ENCODE data around the gene PSENEN.
"Not testable (repeated sequence)": the region's sequence is repeated elsewhere in the genome, so short reads cannot be mapped to it uniquely, and the experiment has no call there.

The PSENEN gene

DNA sequence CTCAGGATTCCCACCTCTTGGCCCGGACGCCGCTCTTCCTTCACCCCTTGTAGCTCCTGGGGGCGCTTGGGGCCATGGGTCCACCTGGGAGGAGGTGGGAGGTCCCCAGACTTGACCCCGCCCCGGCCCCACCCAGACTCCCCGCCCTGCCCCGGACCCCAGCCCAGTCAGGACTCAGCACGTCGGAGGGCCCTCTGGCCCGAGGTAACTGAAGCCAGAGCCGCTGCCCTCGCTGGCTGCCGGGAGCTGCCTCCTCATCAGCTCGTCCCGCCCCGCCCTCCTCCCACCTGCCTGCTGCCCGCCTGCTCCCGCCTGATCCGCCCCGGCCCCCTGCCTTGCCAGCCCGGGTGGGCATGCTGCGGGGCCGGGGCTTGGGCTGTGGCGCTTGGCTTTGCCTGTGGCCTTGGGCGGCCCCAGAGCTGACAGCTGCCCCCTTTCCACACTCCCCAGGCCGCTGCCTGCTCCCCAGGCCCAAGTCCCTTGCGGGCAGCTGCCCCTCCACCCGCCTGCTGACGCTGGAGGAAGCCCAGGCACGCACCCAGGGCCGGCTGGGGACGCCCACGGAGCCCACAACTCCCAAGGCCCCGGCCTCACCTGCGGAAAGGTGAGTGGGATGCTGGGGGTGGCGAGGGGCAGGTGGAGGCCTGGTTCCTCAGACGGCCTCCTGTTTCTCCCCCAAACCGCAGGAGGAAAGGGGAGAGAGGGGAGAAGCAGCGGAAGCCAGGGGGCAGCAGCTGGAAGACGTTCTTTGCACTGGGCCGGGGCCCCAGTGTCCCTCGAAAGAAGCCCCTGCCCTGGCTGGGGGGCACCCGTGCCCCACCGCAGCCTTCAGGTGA is 39.3 kb downstream of the PSENEN start:
- DNase-seq (ENCODE audit: low read depth, low spot score): no peak
- no peak overlapping the region for H3K27ac ChIP-seq

DNA sequence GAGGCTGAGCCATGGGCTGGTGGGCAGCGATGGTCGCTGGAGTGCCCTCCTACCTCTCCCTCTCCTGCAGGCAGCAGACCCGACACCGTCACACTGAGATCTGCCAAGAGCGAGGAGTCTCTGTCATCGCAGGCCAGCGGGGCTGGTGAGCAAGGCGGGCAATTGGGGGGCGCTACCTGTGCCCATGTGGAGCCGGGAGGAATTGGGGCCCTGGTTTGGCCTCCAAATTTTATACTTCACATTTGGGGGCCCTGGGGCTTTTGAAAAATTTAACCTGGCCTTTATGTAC is 39.8 kb downstream of the PSENEN start:
- no peak for DNase-seq (ENCODE audit: low read depth, low spot score)
- no peak overlapping the region for H3K27ac ChIP-seq

DNA sequence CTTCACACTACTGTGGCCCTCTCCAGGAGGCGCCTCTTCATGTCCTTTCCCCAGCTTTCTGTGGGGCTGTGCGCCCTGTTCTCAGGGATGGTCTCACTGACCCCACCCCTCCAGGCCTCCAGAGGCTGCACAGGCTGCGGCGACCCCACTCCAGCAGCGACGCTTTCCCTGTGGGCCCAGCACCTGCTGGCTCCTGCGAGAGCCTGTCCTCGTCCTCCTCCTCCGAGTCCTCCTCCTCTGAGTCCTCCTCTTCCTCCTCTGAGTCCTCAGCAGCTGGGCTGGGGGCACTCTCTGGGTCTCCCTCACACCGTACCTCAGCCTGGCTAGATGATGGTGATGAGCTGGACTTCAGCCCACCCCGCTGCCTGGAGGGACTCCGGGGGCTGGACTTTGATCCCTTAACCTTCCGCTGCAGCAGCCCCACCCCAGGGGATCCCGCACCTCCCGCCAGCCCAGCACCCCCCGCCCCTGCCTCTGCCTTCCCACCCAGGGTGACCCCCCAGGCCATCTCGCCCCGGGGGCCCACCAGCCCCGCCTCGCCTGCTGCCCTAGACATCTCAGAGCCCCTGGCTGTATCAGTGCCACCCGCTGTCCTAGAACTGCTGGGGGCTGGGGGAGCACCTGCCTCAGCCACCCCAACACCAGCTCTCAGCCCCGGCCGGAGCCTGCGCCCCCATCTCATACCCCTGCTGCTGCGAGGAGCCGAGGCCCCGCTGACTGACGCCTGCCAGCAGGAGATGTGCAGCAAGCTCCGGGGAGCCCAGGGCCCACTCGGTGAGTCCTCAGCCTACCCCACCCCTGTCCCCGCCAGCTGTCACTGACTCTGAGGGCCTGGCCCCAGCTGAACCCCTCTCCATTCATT is 41.1 kb downstream of the PSENEN start:
- H3K27ac ChIP-seq: no peak overlapping the region
- no peak for DNase-seq (ENCODE audit: low read depth, low spot score)

DNA sequence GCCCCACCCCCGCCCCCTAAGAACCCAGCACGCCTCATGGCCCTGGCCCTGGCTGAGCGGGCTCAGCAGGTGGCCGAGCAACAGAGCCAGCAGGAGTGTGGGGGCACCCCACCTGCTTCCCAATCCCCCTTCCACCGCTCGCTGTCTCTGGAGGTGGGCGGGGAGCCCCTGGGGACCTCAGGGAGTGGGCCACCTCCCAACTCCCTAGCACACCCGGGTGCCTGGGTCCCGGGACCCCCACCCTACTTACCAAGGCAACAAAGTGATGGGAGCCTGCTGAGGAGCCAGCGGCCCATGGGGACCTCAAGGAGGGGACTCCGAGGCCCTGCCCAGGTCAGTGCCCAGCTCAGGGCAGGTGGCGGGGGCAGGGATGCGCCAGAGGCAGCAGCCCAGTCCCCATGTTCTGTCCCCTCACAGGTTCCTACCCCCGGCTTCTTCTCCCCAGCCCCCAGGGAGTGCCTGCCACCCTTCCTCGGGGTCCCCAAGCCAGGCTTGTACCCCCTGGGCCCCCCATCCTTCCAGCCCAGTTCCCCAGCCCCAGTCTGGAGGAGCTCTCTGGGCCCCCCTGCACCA is 41.9 kb downstream of the PSENEN start:
- DNase-seq (ENCODE audit: low read depth, low spot score): no peak
- H3K27ac ChIP-seq: no peak overlapping the region

DNA sequence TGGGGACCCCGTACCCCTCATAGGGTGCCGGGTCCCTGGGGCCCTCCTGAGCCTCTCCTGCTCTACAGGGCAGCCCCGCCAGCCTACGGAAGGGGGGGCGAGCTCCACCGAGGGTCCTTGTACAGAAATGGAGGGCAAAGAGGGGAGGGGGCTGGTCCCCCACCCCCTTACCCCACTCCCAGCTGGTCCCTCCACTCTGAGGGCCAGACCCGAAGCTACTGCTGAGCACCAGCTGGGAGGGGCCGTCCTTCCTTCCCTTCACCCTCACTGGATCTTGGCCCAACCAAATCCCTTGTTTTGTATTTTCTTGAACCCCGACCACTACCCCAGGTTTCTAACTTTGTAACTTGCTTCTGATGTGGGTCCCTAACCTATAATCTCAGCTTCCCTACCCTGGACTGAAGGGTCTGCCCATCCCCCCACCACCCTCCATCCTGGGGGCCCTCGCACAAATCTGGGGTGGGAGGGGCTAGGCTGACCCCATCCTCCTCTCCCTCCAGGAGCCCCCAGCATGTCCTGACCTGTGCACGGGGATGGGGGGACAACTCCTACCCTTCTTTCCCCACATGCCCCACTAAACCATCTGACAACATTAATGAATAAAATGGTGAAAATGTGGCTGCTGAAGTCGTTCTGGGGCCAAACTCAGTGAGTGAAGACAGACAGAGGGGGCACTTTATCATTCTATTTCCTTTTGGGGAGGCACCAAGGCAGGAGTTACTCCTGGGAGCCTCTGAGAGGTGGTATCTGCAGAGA is 42.9 kb downstream of the PSENEN start:
- no peak overlapping the region for H3K27ac ChIP-seq
- no peak for DNase-seq (ENCODE audit: low read depth, low spot score)

DNA sequence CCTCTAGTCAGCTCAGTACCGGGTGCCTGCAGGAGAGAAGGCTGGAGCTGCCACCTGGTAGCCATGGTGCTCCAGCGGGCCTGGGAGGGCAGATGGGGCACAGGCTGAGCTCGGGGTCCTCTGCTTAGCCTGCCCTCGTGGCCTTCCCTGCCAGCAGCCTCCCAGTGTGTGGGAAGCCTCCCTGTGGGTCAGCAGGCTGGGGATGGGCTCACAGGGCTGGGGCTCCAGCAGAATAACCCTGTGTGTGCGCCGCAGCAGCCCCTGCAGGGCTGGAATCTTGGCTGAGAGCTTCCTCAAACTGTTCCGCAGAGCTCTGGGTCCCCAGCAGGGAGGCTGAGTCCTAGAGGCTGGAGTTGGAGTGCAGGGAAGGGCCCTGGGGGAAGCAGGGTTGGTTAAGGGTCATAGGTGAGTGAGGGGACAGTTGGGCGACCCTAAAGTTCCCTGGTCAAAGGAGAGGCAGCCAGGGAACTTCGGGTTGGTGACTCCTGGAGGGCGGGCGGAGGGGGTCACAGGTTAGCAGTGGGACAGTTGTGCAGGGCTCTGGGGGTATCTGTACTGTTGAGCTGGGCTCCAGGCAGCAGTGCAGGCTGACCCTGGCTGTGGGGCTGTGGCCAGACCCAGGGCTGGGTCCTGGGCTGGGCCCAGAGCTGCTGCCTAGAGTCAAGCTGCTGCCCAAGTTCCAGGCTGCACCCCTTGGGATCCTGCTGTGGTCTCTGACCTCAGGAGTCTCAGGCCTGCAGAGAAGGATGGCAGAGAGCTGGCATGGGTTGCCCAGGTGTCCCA is 43.9 kb downstream of the PSENEN start:
- no peak for DNase-seq (ENCODE audit: low read depth, low spot score)
- H3K27ac ChIP-seq: no peak overlapping the region

DNA sequence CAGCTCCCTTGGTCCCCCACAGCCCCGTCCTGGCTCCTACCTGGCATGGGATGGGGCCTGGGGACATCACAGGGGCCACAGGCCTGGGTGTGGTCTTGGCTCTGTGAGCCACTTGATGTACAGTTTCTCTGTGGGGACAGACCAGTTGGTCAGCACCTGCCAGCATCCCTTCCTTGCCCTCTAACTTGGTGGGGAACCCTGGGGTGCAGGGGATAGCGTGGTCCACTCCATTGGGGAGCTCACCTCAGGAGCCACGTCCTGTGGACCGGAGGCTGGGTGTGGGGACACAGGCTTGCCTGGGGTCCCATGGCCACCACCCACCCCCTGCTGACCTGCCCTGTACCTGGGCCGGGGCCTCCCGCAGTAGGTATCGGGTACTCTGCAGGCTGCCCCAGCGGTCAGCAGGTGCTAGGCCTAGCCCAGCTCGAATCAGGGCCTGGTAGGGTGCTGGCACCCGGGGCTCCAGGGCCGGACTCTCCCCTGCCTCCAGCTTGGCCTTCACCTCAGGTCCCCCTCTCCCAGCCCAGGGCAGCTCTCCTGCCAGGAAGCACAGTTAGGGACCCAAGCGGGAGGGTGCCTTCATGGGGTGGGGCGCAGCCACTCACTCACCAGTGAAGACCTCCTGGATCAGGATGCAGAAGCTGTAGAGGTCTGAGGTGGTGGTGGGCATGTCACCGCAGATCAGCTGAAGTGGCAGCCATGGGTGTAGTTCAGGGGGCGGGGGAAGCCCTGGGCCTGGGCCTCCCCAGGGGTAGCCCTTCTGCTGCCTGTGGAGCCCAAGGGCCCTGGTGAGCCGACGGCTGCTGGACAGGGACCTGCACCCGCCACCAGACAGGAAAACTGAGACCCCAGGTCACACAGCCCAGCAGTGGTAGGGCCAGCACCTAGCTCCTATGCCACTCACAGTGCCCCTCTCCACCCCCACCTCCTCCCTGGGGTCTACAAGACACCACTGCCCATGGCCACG is 44.8 kb downstream of the PSENEN start:
- H3K27ac ChIP-seq: no peak overlapping the region
- no peak for DNase-seq (ENCODE audit: low read depth, low spot score)

DNA sequence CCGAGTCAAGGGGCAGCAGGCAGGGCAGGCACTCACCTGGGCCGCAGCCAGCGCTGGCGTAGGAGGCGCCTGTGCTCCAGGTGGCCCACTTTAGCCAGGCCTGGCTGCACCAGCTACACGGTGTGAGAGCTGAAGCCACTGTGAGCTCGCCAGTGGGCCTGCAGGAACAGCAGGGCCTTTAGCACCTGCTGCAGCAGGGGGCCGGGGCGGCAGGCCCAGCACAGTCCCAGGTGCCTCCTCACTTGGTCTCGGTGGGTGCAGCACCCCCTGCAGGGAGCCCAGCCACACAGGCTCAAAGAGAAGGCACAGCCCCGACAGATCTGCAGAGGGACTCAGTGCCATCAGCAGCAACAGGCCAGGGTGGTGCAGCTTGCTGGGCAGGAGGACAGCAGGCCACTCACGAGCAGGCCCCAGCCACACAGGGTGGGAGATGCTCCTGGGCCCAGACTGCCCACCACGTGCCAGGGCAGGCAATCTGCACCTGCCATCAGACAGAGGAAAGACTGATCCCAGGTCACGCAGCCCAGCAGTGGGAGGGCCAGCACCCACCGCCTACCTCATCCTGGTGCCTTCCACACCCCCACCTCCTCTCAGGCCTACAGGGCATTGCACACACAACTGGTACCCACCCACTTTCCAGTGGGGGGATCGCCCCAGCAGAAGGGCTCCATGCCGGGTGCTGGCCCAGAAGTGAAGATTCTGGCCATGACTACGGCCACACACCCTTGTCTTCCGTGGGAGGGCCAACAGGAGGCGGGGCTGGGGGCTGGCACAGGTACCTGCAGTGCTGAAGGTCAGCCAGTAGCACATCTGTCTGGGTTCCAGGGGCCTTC is 45.7 kb downstream of the PSENEN start:
- H3K27ac ChIP-seq: no peak overlapping the region
- DNase-seq (ENCODE audit: low read depth, low spot score): no peak

DNA sequence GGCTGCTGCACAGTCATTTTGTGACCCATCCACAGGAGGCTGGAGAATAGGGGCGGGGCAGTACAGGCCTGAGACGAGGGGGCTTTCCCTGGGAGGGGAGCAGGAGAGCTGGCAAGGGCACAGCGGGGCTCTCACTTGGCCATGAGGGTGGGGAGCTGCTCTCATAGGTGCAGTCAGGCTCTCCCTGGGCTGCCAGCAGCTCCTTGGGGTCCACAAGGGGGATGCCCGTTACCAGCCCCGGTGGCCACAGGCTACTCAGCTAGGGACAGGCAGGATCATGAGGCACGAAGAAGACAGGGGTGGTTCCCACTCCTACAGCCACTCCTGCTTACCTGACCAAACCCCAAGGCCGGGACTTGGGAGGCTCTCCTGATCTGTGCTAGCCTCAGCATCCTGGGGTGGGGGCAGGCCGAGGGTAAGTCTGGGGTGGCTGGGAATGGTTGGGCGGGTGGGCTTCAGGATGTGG is 46.4 kb downstream of the PSENEN start:
- DNase-seq (ENCODE audit: low read depth, low spot score): no peak
- no peak overlapping the region for H3K27ac ChIP-seq

DNA sequence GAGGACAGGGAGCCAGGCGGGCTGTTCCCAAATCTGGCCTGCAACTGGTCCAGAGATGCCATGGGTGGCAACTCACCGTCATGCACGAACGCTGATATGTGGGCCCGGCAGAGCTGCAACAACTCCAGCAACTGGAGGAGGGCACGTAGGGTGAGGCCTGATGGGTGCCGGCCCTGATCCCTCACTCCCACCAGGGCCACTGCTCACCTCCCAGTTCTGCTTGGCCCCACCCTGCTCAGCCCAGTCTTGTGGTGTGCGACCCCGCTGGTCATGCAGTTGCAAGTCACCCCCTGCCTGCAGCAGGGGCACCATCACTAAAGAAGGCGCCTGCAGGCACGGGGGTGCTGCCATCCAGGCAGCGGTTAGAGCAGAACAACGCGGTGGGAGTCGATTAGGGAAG is 46.9 kb downstream of the PSENEN start:
- no peak for DNase-seq (ENCODE audit: low read depth, low spot score)

DNA sequence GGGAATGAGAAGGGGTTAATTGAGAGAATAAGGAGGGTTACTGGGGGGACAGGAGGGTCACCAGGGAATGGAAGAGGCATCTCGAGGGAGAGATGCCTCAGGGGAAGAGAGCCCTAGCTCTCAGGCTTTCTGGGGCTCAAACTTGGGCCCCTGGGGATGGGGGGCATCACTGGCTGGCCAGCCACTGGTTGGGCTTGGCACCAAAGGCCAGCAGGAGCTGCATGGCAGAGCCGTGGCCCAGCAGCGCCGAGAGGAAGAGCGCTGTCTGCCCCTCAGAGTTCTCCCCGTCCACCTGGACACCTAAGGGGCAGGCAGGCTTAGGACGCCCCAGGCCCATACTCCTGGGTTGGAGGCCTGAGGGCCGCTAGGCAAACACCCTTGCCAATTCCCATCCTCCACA is 47.4 kb downstream of the PSENEN start:
- H3K27ac ChIP-seq: no peak overlapping the region
- DNase-seq (ENCODE audit: low read depth, low spot score): no peak

More for the DNA sequence above, 46.9 kb downstream of the PSENEN start:
- H3K27ac ChIP-seq: no peak overlapping the region

DNA sequence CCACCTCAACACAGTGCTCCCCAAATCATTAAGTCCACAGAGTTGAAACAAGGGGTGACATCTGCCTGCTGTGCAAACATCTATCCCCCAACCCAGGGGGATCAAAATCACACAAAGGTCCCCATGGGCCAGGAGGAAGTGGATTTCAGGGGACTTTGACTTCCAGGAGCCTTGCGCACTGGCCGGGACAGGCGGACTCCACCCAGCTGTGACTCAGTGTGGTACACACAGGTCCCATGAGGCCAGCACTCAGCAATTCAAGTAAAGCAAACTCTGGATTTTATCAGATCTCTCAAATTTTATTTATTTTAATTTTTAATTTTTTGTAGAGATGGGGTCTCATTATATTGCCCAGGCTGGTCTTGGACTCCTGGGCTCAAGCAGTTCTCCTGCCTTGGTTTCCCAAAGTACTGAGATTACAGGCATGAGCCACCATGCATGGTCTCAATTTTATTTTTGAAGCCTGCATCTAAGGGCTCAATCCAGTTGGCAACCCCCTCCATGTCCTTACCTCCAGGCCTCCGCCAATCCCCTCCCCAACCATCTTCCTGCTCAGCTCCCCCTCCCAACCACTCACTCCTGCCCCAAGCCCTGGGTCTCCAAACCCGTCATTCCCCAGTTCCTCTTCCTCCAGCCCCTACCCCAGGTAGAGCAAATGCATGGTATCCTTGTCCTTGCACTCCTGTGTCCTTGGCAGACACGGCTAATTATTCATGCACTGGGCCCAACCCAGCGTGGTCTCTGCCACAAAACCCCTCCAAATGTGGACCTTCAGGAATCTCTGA is 48.1 kb downstream of the PSENEN start:
- H3K27ac ChIP-seq: no peak overlapping the region
- no peak for DNase-seq (ENCODE audit: low read depth, low spot score)

DNA sequence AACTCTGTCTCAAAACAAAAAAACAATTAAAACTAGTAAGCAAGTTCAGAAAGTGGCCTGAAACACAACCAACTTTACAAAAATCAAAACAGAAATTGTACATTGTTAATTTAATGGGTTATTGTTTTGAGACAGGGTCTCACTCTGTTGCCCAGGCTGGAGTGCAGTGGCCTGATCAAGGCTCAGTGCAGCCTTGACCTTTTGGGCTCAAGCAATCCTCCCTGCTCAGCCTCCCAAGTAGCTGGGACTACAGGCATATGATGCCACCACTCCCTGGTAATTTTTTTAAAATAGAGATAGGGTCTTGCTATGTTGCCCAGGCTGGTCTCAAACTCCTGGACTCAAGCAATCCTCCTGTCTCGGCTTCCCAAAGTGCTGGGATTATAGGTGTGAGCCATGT is 50.1 kb downstream of the PSENEN start:
- H3K27ac ChIP-seq; DNase-seq (ENCODE audit: low read depth, low spot score): not testable (repeated sequence)

Measured in epithelial cell of prostate (primary cell).